Activated CD4-positive, CD25-positive, alpha-beta regulatory T cell treated with anti-CD3 and anti-CD28 coated beads, Interleukin-2, amount 50 U/mL, for 16 hours (primary cell): ENCODE data around the gene LAP3.
"Not testable (repeated sequence)": the region's sequence is repeated elsewhere in the genome, so short reads cannot be mapped to it uniquely, and the experiment has no call there.

Experiments used
- DNase-seq: peaks from one replicate; pipeline ENCODE4 v3.0.0-alpha.2; 2020; ENCODE audit warnings: low read depth, low spot score

Gene LAP3

GRCh38 chr4:17576932-17577664 is at the start of gene LAP3:
TSS of gene LAP3 (plus strand) at chr4:17577198. CDS start at chr4:17577466, 268 bp downstream.
- peak; percentile 99 for DNase-seq

GRCh38 chr4:17528551-17529165 is 48.3 kb upstream of the LAP3 start:
- no peak for DNase-seq

DNA sequence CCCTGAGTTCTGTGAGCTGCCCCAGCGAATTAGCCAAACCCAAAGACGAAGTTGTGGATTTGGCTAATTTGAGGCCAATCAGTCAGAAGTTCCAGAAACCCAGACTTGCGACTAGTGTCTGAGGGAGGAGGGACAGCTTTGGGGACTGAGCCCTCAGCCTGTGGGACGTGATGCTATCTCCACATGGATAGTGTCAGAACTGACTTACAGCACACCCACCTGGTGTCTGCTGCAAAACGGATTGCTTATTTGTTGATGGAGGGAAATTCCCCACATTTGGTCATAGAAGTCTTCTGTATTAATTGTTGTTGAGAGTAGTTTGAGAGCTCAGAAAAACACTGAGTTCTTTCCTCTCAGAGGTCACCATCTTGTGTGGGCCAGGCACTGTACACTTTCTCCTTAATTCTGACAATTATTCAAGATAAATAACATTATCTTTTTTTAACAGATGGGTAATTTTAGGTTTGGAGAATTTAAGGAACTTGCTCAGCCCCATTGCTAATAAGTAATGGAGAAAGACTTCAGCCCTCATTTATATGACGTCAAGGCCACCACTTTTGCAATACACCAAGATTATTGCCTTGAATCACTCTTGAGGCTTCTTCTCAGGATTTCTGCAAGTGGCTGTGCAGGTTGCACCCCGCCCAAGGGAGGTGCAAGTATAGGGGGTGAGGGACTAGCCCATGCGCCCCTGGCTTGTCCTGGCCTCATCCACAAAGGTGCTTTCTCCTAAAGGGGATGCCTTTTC is 45.3 kb upstream of the LAP3 start:
- no peak for DNase-seq

GRCh38 chr4:17534705-17535104 is 42.3 kb upstream of the LAP3 start:
- DNase-seq, result no peak

GRCh38 chr4:17535242-17535641 is 41.8 kb upstream of the LAP3 start:
- DNase-seq, result no peak

GRCh38 chr4:17535906-17536305 is 41.1 kb upstream of the LAP3 start:
- DNase-seq, result no peak

- not testable (repeated sequence) for DNase-seq
Measured at GRCh38 chr4:17537060-17537459, 39.9 kb upstream of the LAP3 start.

DNA sequence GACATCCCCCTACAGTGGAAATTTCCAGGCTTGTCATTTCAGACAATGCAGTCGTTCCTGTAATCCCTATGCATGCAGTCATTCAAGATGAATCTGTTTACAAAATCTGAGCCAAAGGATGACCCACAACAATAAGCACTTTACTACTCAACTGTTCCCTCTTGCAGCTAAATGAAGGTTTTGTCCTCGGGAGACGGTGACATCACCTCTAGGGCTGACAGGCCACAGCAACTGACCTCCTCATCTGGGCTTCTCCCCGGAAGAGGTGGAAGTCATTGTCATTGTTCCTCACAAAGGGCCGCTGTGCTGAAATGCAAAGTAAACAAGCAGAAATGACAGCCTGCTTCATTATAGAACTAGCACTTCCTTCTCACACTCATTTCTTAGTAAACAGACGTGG is 32.8 kb upstream of the LAP3 start:
- no peak for DNase-seq

GRCh38 chr4:17544831-17545234 is 32.2 kb upstream of the LAP3 start:
- no peak for DNase-seq

DNA sequence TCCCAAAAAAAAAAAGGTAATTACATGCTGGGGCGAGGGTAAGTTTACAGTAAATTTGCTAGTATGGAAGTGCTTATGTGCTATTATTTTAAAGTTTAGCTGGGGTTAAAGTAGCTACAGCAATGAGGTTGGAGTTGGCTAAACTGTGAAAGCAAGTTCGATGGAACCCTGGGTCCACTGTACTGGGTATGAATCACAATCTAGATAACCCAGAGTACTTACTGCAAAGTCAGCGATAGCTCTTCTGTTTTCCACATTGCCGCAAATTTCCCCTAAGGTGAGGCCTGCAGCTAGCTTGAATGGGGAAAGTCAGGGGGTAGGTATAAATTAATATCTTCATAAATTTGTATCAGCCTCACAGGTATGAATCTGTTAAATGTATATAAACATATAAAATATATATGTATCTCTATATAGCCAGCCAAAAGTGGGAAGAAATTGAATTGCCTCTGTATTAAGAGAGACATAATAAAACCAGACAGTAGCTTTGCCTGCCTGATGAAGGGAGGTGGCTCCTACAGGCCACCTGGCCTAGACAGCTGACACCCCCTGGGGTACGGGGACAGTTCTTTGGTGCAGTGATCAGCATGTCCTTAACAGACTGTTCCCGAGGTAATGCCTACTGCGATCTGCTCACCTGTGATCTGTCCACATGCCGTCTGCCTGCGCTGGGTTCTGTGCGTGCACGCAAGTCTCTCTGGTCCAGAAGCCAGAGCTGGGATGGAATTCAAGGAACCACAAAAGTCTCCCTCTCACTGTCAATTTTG is 31.4 kb upstream of the LAP3 start:
- DNase-seq, result no peak

- no peak for DNase-seq
Measured at GRCh38 chr4:17546222-17546621, 30.8 kb upstream of the LAP3 start.

DNA sequence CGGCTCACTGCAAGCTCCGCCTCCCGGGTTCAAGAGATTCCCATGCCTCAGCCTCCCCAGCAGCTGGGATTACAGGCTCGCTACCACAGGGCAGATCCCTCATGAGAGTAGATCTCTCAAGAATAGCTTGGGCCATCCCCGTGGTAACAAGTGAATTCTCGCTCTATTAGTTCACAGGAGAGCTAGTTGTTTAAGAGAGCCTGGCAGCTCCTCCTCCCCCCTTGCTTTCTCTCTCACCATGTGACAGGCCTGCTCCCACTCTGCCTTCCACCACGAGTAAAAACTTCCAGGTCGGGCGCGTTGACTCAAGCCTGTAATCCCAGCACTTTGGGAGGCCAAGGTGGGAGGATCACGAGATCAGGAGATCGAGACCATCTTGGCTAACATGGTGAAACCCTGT is 30.3 kb upstream of the LAP3 start:
- no peak for DNase-seq

DNA sequence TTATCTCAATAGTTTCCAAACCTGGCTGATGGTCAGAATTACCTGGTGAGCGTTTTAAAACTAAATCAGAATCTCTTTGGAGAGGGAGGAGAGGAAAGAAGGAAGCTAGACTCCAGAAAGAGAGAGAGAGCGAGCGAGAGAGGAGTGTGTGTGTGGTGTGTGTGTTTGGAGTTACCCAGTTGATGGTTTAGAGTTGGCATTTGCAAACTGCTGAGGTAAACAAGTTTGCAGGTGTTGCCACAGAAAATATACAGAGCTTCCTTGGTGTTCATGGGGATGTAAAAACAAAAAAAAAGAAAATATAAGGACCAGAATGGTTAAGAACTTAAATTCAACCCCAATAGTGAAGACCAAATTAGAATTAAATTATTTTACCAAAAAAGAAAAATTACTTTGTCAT is 26.4 kb upstream of the LAP3 start:
- DNase-seq, result no peak

- no peak for DNase-seq
Measured at GRCh38 chr4:17552427-17552826, 24.6 kb upstream of the LAP3 start.

GRCh38 chr4:17554568-17554967 is 22.4 kb upstream of the LAP3 start:
- no peak for DNase-seq

DNA sequence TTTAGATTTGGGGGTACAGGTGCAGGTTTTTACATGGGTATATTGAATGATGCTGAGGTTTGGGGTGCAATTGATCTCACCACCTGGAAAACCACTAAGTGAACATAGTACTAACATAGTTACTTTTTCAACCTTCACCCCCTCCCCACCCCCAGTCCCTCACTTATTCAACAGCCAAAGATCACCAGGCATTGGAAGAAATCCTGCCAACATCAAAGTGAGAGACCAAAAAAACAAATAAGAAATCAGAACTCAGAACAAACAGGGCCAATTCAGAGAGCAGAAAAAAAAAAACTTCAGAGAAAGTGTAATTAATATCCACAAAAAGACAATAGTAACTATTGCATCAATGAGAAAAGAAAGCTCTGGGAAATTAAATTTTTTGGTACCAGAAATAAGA is 20.5 kb upstream of the LAP3 start:
- no peak for DNase-seq

DNA sequence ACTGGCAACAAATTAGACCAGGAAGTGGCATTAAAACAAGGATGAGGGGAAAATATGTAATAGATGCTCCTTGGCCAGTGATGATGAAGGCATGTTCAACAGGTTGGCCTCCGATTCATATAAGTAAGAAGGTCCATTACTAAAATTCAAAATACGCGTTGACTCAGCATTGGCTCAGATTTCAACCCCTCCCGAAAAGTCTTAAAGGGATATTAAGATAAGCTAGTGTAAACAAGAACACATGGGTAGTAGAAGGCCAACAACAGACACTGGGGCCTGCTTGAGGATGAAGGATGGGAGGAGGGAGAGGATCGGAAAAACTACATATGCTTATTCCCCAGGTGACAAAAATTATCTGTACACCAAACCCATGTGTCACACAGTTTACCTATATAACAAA is 19.1 kb upstream of the LAP3 start:
- DNase-seq, result no peak

DNA sequence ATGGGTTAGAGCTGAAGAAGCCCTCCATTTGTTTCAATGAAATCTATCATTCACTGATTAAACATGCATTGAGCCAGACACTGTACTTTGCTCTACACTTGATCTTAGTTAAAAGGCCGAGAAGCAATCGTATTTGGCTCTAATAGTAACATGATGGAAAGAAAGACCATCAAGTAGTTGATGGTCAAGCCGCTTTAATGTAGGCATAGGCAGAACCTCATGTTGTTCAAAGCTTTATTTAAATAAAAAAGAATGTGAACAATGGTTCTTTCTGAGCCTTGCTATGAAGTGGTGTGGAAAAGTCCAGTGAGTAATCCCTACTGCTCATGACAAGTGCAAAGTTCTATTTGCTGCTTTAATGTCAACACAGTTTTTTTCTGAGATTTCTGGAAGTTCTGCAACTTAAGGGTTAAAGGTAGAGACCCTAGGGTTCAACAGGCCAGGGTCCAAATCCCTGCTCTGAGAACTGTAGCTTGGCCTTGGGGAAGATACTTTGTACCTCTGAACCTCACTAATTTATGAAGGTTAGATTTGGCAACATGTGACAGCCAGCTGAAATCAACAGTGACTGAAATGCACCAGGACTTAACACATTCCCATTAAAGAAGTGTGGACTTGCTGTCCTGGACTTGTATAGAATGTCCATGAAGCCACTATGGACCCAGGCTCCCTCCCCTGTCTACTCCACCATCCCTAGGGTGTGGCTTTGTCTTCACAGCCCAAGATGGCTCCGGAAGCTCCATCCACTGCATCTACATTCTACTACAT is 17.9 kb upstream of the LAP3 start:
- DNase-seq, result no peak

DNA sequence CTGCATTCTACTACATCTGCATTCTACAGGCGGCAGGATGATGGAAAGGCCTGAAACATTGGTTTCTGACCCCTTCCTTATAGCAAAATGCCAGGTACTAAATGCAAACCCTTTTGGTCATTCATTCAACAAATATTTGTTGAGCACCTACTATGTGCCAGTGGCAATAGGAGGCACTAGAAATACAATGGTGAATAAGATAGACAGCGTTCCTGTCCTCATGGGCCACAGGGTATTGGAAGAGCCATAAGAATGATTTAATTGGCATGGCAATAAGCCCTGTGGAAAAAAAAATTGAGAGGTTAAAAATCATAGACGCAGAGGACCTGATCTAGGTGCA is 17.3 kb upstream of the LAP3 start:
- no peak for DNase-seq

GRCh38 chr4:17560065-17560673 is 16.8 kb upstream of the LAP3 start:
- no peak for DNase-seq
